HG03342 (cell line): ENCODE data around the gene TPM1.
"Not testable (repeated sequence)": the region's sequence is repeated elsewhere in the genome, so short reads cannot be mapped to it uniquely, and the experiment has no call there.

Experiments used
- ATAC-seq: cut with Tn5 transposase; IDR thresholded peaks from one replicate; pipeline ENCODE4 v1.9.1; 2021; ENCODE audit warnings: mild to moderate bottlenecking, moderate library complexity; ENCODE audit not compliant: unreplicated experiment

Gene TPM1

DNA sequence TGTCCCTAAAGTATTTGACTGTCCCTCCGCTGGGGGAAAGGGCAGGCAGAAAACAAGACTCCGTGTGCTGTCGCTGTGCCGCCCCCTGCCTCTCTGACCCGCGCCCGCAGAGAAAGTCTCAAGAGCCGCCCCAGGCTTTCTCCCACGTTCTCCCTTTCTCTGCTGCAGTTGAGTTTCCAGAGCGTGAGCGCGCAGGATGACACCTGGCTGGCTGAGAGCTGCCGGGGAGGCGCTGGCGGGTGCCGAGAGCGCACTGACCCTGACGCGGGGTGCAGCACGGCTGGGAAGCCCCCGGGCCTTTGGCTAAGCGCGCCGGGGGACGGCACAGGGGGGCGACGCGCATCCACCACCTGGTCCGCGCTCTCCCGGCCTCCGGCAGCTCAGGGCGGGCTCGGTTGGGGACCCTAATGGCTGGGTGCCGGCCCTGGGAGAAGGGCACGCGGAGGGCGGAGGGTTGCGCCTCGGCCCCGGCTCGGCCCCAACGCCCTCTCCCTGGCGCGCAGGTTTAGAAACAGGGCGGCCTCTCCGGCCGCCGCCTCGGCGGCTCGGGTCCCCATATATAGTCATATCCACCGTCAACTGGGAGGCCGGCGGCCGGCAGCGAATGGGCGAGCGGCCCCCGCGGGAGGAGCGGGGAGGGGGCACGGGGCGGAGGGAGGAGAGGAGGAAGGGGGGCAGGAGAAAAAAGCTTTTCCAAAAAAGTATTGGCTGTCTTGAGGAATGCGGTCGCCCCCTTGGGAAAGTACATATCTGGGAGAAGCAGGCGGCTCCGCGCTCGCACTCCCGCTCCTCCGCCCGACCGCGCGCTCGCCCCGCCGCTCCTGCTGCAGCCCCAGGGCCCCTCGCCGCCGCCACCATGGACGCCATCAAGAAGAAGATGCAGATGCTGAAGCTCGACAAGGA is at the start of gene TPM1:
Gene TPM1 (plus strand): TSS at position 774 of the 903 bp plus-strand sequence. CDS start 83 bp downstream, at position 857.
- ATAC-seq: no peak

- no peak for ATAC-seq
Measured at GRCh38 chr15:62993066-62993465, 49.5 kb upstream of the TPM1 start.

- not testable (repeated sequence) for ATAC-seq
Measured at GRCh38 chr15:62993632-62994031, 48.9 kb upstream of the TPM1 start.

- ATAC-seq: no peak
Measured at GRCh38 chr15:62994439-62994838, 48.1 kb upstream of the TPM1 start.

- no peak for ATAC-seq
Measured at GRCh38 chr15:62994975-62995681, 47.4 kb upstream of the TPM1 start.

DNA sequence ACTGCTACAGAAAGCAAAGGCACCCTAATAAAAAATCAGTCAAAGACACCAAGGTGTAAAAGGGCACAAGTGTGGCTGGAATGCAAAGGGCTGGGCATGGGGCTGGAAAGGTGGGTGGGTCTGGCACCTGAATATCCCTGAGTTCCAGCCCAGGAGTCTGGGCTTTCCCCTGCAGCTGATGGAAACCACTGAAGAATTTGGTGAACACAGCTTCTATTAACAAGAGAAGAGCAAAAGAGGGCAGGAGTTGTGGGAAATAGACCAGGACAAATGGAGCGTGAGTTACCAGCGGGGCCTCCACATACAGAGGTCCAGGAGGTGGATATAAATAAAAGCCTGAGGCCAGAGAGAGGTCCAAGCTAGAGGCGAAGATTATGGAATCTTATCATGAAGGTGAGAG is 45.1 kb upstream of the TPM1 start:
- no peak for ATAC-seq

GRCh38 chr15:62998262-62998890 is 44.2 kb upstream of the TPM1 start:
- ATAC-seq: no peak

DNA sequence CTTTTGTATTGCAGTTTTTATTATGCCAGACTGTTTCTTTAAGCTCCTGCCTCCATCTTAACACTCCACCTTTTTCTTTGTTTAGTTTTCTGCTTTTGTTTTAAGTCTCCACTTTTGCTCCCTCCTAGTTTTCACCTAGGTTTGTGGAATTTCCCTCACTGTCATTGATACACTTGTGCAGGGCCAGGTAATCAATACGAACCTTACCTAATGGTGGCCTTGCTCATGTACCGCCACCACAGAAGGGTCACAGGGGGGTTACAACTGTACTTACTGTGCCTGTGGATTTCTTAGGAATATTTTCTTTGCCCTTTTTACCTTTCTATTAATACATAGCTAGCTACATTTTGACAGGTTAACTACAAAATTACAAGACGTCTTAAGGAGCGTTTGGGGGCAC is 43.4 kb upstream of the TPM1 start:
- no peak for ATAC-seq

GRCh38 chr15:62999923-63000561 is 42.5 kb upstream of the TPM1 start:
- no peak for ATAC-seq

DNA sequence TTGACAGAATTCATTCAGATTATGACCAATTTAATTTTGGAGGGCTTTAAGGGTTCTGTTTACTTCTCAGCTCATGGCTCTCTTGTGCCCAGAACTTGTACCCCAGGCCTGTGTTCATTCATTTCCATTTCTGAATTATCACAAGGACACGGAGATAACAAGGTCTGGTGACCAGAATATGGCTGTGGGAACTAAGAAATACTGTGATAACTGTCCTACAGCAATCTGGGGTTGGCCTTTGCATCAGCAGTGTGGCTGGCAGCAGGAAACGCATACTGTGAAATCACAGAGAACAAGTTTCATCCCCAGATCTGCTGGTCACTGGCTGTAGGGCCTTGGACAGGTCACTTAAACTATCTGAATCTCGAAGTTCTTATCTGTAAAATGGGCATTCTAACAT is 41.8 kb upstream of the TPM1 start:
- no peak for ATAC-seq

GRCh38 chr15:63004211-63004610 is 38.3 kb upstream of the TPM1 start:
- no peak for ATAC-seq

GRCh38 chr15:63006032-63006878 is 36.3 kb upstream of the TPM1 start:
- ATAC-seq: no peak

GRCh38 chr15:63008333-63009049 is 34.1 kb upstream of the TPM1 start:
- ATAC-seq: no peak

DNA sequence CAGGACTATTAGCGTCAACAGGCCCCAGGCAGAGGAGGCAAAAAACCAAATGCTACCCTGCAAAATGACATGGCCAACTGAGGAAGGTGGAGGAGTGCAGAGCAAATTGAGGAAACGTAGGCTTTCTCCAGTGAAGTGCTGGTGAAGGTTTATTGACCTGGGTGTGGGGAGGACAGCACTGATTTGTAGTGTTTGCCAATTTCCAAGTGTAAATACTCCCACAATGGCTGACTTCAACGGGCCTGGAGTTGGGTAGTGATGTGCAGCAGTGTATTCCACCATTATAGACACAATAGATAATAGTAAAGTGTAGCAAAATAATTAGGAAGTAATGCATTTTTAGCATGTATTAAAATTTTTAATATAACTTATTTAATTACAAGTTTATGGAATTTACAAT is 32.2 kb upstream of the TPM1 start:
- no peak for ATAC-seq

DNA sequence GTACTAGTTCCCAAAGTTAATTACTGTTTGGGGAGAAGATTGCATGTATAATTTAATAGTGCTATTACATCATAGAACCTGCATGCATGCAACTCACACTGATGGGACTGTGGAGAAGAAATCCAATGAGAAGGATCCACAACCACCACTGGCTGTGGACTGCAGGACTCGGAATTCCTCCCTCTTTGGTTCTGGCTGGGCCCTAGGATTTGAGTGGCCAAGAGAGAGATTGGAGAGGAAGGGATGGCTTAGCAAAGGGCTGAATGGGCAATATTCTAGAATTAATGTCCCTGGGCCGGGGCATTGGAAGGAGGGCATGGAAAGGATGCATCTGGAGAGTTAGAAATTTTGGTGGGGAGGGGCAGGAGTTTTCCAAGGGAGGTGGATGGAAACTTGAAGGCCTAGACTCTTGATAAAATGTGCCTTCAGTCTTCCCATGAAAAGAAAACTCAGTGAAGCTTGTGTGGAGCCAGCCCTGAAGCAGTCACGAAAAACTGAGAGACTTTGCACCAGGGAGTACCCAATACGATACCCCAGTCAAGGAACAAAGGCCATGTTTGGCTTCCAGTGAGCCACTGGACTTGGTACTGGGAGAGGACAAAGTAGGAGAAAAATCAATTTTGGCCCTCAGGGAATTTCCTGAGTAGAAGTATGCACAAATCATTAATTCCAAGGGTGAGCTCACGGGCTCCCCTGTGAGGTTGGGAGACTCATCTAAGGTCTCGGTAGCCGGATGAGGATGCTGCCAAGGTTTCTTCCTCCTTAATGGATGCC is 31.4 kb upstream of the TPM1 start:
- ATAC-seq: no peak

GRCh38 chr15:63012444-63012843 is 30.1 kb upstream of the TPM1 start:
- ATAC-seq: no peak

- ATAC-seq: no peak
Measured at GRCh38 chr15:63013052-63013808, 29.3 kb upstream of the TPM1 start.

DNA sequence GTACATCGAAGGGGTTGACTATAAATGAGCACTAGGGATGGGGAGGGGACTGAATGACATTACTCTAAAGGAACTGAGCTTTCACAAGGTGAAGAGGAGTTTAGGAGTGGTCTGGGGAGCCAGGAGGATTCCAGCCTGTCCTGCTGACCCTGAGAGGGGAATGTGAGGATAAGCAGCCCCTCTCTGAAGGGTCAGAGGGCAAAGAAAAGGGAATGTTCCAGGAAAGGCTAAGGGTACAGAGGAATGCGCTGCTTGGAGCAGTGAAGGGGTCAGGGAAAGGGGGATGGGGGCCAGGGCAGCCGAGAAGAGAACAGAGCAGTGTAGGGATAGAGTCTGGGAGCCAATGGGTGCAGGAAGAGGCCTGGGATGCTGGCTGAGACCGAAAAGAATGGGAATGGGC is 28.0 kb upstream of the TPM1 start:
- no peak for ATAC-seq
